Measurements from ENCODE around the gene TAS1R2. TPM values are rescaled to one million over a fixed set of nuclear protein-coding genes. Genes with fewer than 3 reads are reported as not detected.

The TAS1R2 gene
- total and polyA plus RNA-seq, 9 of the 15 experiments (the other 6 are each of a cell fraction or from before 2014, with no cell fraction given), result not detected

DNA sequence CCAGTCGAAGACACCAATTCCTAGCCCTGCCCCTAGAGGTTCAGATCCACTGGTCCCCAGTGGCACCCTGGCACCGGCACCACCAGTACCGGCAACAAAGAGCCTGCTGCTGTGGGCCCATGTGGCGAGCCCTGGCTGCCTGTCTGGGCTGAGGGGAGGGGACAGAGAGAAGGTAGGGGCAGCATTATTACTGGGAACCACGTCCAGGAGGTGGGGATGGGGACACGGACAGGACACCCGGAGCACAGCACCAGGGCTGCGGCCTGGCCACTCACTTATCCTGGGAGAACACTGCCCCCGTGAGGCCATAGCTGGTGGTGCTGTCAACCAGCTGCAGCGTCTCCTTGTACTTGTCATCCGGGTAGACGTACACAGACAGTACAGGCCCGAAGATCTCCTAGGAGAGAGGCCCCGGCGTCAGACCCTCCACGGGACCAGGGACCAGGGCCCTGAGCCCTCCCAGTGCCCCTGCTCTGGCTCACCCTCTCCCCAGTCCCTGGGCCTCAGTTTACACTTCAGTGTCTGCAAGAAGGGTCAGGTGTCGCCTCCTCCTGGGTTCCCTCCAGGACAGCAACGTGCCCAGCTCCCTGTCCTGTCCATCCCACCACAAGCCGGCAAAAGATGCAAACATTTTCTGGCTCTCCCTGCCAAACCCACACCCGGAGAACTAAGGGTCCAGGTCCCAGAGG is 15.8 kb upstream of the TAS1R2 start (continued):
- TF ChIP-seq TEAD1 (CRISPR knock-in tag; IDR thresholded peaks at IDR 0.05) (peak in 1 of 2 experiments; percentile 61; a peak in 1 of 4 replicates), ZNF384 (IDR thresholded peaks at IDR 0.05; ENCODE audit: low read depth, low read length) (0 out of 2 replicates have a peak, but pooled peaks have one; percentile 9), ZKSCAN1 (IDR thresholded peaks at IDR 0.05; ENCODE audit: low read depth, low read length) (0 out of 2 replicates have a peak, but pooled peaks have one; percentile 12), PURB (CRISPR knock-in tag; IDR thresholded peaks at IDR 0.05; ENCODE audit: low read depth) (no peak), ZNF174 (CRISPR knock-in tag; IDR thresholded peaks at IDR 0.05) (no peak), HNRNPUL1 (IDR thresholded peaks at IDR 0.05; ENCODE audit: low read length) (no peak), RAD21 (CRISPR knock-in tag; conservative IDR thresholded peaks at IDR 0.05 in 1 of 2, IDR thresholded peaks at IDR 0.05 in 1 of 2) (peak; percentile 54 to 92), GATAD2A (IDR thresholded peaks at IDR 0.05) (no peak), XRCC5 (IDR thresholded peaks at IDR 0.05; ENCODE audit: low read depth, low read length) (no peak; the same call in 1 of the 2 replicates), CHD2 (IDR thresholded peaks at IDR 0.05; ENCODE audit: low read depth, low read length) (0 out of 2 replicates have a peak, but pooled peaks have one; percentile 20), CAMTA2 (CRISPR knock-in tag; conservative IDR thresholded peaks at IDR 0.05) (no peak), STAT5A (IDR thresholded peaks at IDR 0.05; ENCODE audit: borderline replicate concordance, low read length) (no peak), NR2C1 (IDR thresholded peaks at IDR 0.05) (no peak), NR2C1 (tag; IDR thresholded peaks at IDR 0.05) (no peak), MCM3 (IDR thresholded peaks at IDR 0.05) (no peak), YBX1 (IDR thresholded peaks at IDR 0.05) (no peak), ZFP36 (IDR thresholded peaks at IDR 0.05; ENCODE audit: low read depth, low read length, partially characterized antibody) (peak; percentile 93), HIVEP1 (CRISPR knock-in tag; IDR thresholded peaks at IDR 0.05) (no peak), XRCC4 (IDR thresholded peaks at IDR 0.05; ENCODE audit: extremely low read depth, insufficient read depth, insufficient read length) (no peak), MYC (IDR thresholded peaks at IDR 0.05; ENCODE audit: low read depth, low read length) (0 out of 2 replicates have a peak, but pooled peaks have one; percentile 17), MYC (CRISPR knock-in tag; IDR thresholded peaks at IDR 0.05; ENCODE audit: borderline replicate concordance, low read depth) (no peak)
- TF ChIP-seq, protein P1, sequence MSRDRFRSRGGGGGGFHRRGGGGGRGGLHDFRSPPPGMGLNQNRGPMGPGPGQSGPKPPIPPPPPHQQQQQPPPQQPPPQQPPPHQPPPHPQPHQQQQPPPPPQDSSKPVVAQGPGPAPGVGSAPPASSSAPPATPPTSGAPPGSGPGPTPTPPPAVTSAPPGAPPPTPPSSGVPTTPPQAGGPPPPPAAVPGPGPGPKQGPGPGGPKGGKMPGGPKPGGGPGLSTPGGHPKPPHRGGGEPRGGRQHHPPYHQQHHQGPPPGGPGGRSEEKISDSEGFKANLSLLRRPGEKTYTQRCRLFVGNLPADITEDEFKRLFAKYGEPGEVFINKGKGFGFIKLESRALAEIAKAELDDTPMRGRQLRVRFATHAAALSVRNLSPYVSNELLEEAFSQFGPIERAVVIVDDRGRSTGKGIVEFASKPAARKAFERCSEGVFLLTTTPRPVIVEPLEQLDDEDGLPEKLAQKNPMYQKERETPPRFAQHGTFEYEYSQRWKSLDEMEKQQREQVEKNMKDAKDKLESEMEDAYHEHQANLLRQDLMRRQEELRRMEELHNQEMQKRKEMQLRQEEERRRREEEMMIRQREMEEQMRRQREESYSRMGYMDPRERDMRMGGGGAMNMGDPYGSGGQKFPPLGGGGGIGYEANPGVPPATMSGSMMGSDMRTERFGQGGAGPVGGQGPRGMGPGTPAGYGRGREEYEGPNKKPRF (IDR thresholded peaks at IDR 0.05; ENCODE audit: low read depth, low read length), result no peak
- TF ChIP-seq, protein P2, sequence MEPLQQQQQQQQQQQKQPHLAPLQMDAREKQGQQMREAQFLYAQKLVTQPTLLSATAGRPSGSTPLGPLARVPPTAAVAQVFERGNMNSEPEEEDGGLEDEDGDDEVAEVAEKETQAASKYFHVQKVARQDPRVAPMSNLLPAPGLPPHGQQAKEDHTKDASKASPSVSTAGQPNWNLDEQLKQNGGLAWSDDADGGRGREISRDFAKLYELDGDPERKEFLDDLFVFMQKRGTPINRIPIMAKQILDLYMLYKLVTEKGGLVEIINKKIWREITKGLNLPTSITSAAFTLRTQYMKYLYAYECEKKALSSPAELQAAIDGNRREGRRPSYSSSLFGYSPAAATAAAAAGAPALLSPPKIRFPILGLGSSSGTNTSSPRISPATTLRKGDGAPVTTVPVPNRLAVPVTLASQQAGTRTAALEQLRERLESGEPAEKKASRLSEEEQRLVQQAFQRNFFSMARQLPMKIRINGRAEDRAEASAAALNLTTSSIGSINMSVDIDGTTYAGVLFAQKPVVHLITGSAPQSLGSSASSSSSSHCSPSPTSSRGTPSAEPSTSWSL (CRISPR knock-in tag; IDR thresholded peaks at IDR 0.05; ENCODE audit: borderline replicate concordance), result no peak
- TF ChIP-seq, protein P3, sequence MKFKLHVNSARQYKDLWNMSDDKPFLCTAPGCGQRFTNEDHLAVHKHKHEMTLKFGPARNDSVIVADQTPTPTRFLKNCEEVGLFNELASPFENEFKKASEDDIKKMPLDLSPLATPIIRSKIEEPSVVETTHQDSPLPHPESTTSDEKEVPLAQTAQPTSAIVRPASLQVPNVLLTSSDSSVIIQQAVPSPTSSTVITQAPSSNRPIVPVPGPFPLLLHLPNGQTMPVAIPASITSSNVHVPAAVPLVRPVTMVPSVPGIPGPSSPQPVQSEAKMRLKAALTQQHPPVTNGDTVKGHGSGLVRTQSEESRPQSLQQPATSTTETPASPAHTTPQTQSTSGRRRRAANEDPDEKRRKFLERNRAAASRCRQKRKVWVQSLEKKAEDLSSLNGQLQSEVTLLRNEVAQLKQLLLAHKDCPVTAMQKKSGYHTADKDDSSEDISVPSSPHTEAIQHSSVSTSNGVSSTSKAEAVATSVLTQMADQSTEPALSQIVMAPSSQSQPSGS (CRISPR knock-in tag; IDR thresholded peaks at IDR 0.05), result no peak
